Right forelimb (tissue), 1 donor: ENCODE measurements around the gene CYB5D1.

Source experiments
- DNase-seq: peaks from one replicate; pipeline ENCODE4 v3.0.0-alpha.2; 2018

CYB5D1 gene

GRCh38 chr17:7845359-7846062 lies 12.3 kb upstream of the CYB5D1 start:
- DNase-seq: no peak

GRCh38 chr17:7846063-7846735 lies 11.6 kb upstream of the CYB5D1 start:
- DNase-seq: no peak

- DNase-seq: no peak
These were observed 10.8 kb upstream of the CYB5D1 start for GRCh38 chr17:7846765-7847661.

- no peak for DNase-seq
These were observed 9.6 kb upstream of the CYB5D1 start for GRCh38 chr17:7848131-7848579.

- no peak for DNase-seq
These were observed 9.1 kb upstream of the CYB5D1 start for GRCh38 chr17:7848739-7849129.

GRCh38 chr17:7849130-7849750 lies 8.6 kb upstream of the CYB5D1 start:
- no peak for DNase-seq

GRCh38 chr17:7849751-7850504 lies 7.9 kb upstream of the CYB5D1 start:
- DNase-seq: no peak

GRCh38 chr17:7850701-7851437 lies 6.9 kb upstream of the CYB5D1 start:
- no peak for DNase-seq

- DNase-seq: peak; percentile 94
These were observed 6.2 kb upstream of the CYB5D1 start for GRCh38 chr17:7851438-7852261.

- no peak for DNase-seq
These were observed 5.5 kb upstream of the CYB5D1 start for GRCh38 chr17:7852262-7852670.

- DNase-seq: no peak
These were observed 4.7 kb upstream of the CYB5D1 start for GRCh38 chr17:7852919-7853690.

- DNase-seq: no peak
These were observed 4.1 kb upstream of the CYB5D1 start for GRCh38 chr17:7853691-7854038.

- DNase-seq: no peak
These were observed 3.6 kb upstream of the CYB5D1 start for GRCh38 chr17:7854078-7854777.

GRCh38 chr17:7854851-7855659 lies 2.7 kb upstream of the CYB5D1 start, which contains the start of gene TMEM88:
TMEM88 (plus strand) TSS chr17:7855066; CDS start chr17:7855075, 9 bp downstream.
- no peak for DNase-seq

GRCh38 chr17:7855660-7856010 lies 2.2 kb upstream of the CYB5D1 start:
- DNase-seq: no peak

GRCh38 chr17:7856011-7856810 lies 1.6 kb upstream of the CYB5D1 start:
- peak; percentile 73 for DNase-seq
